HepG2 (cell line): ENCODE results near the gene SP6. TPM values are rescaled to one million over a fixed set of nuclear protein-coding genes. Genes with fewer than 3 reads are reported as not detected.

Experiments
- ATAC-seq: fragments of 200-7000 bp; cut with Tn5 transposase; 3 replicates; pipeline ENCODE4 v1.9.1; 2020; ENCODE audit warnings: mild to moderate bottlenecking, moderate library complexity
- BruUV-seq: library from RNA; stranded (reverse); fragments of 400-500 nt; replicated peaks from 2 replicates; lab custom pipeline; 2021; lab: Mats Ljungman, UMichigan
- CTCF ChIA-PET: fragments of 300-600 bp; formaldehyde crosslinking; extraction: SDS; loops from one replicate; lab custom pipeline; 2021; ENCODE audit warnings: low total read pairs, inconsistent platforms, low intra/inter-chr PET ratio; lab: Yijun Ruan, JAX
- POLR2A ChIA-PET: fragments of 350-600 bp; sonication (Branson Sonifier 250); formaldehyde crosslinking; loops from one replicate; lab custom pipeline; 2020; ENCODE audit warnings: antibody characterized with exemption, inconsistent platforms; lab: Yijun Ruan, JAX
- DNase-seq: peaks from one replicate; pipeline ENCODE4 v3.0.0-alpha.2; 2015; ENCODE audit warnings: low spot score
- FAIRE-seq: peaks from 3 replicates; lab custom pipeline; 2011; peaks lifted over from hg19 to GRCh38; lab: Jason Lieb, UNC
- H2AFZ ChIP-seq: one replicate; pipeline ENCODE4 v1.6.1; 2011; ENCODE audit warnings: low read length, inconsistent platforms
- H3K27ac ChIP-seq: fragments of 300-600 bp; 3 replicates; pipeline ENCODE4 v1.8.0; 2011; ENCODE audit warnings: mixed run types, mild to moderate bottlenecking, mixed read lengths, low read length, inconsistent platforms; ENCODE audit not compliant: insufficient read depth; ENCODE audit errors: extremely low read length
- H3K27me3 ChIP-seq, 2 experiments: fragments of 200-600 bp in 1 of 2; 2 replicates in 1 of 2; 3 replicates in 1 of 2; pipeline versions ENCODE4 v1.6.0 to v1.8.0; 2011; ENCODE audit warnings: low read length in 2 of 2, mild to moderate bottlenecking in 2 of 2, moderate library complexity in 2 of 2, inconsistent platforms in 1 of 2; ENCODE audit not compliant: insufficient read depth in 2 of 2, control insufficient read depth in 1 of 2
- H3K36me3 ChIP-seq, 2 experiments: fragments of 200-600 bp in 1 of 2; replicated peaks in 1 of 2; 2 replicates in 1 of 2; 3 replicates in 1 of 2; pipeline versions ENCODE4 v1.5.1 to v1.8.0; 2011; ENCODE audit warnings: low read length in 2 of 2, inconsistent platforms in 1 of 2; ENCODE audit not compliant: insufficient read depth in 2 of 2, control insufficient read depth in 1 of 2
- H3K4me1 ChIP-seq: 2 replicates; pipeline ENCODE4 v1.5.1; 2012; ENCODE audit warnings: low read length, inconsistent platforms; ENCODE audit not compliant: insufficient read depth
- H3K4me2 ChIP-seq: 2 replicates; pipeline ENCODE4 v1.6.0; 2011; ENCODE audit warnings: low read depth, low read length, inconsistent platforms
- H3K4me3 ChIP-seq, 3 experiments: fragments of 200-600 bp in 1 of 3; sonication (generic), shearing (Covaris generic) in 1 of 3; replicated peaks in 1 of 3; 2 replicates each; pipeline ENCODE4 v1.5.1; 2011 to 2016; ENCODE audit warnings: low read length in 3 of 3, inconsistent platforms in 2 of 3, low read depth in 2 of 3, mild to moderate bottlenecking in 2 of 3, control low read depth in 1 of 3, mixed read lengths in 1 of 3; ENCODE audit not compliant: insufficient read depth in 1 of 3
- H3K79me2 ChIP-seq: one replicate; pipeline ENCODE4 v1.6.1; 2011; ENCODE audit warnings: low read length, inconsistent platforms; ENCODE audit not compliant: insufficient read depth
- H3K9ac ChIP-seq: 2 replicates; pipeline ENCODE4 v1.6.0; 2011; ENCODE audit warnings: mild to moderate bottlenecking, low read depth, low read length, inconsistent platforms; ENCODE audit not compliant: insufficient read depth
- H3K9me3 ChIP-seq: 2 replicates; pipeline ENCODE4 v1.5.1; 2012; ENCODE audit warnings: mild to moderate bottlenecking, low read length
- H4K20me1 ChIP-seq: 2 replicates; pipeline ENCODE4 v1.6.0; 2011; ENCODE audit warnings: inconsistent platforms, mild to moderate bottlenecking, low read length, moderate library complexity; ENCODE audit not compliant: insufficient read depth
- ARNT ChIP-seq: fragments of 450-650 bp; IDR thresholded peaks from 2 replicates; pipeline ENCODE4 v1.6.1; 2017
- CENPT ChIP-seq: sonication (generic); formaldehyde crosslinking; IDR thresholded peaks from 2 replicates; pipeline ENCODE4 v1.8.0; 2022; ENCODE audit warnings: low read depth, mild to moderate bottlenecking, moderate library complexity, missing genetic modification reagents
- DPF2 ChIP-seq: sonication (generic); formaldehyde crosslinking; IDR thresholded peaks from 2 replicates; pipeline ENCODE4 v1.4.0; 2020; ENCODE audit warnings: mild to moderate bottlenecking, low read depth, missing genetic modification reagents, borderline replicate concordance
- GPN1 ChIP-seq: sonication (generic); formaldehyde crosslinking; IDR thresholded peaks from 2 replicates; pipeline ENCODE4 v1.5.1; 2020; ENCODE audit warnings: missing genetic modification reagents, borderline replicate concordance
- PRPF4 ChIP-seq: fragments of 200-400 bp; formaldehyde crosslinking; IDR thresholded peaks from 2 replicates; pipeline ENCODE4 v1.6.1; 2016; ENCODE audit warnings: low read length, low read depth; ENCODE audit not compliant: poor library complexity, severe bottlenecking
- RARG ChIP-seq: sonication (generic); formaldehyde crosslinking; IDR thresholded peaks from 2 replicates; pipeline ENCODE4 v1.4.0; 2020; ENCODE audit warnings: low read depth, mild to moderate bottlenecking, missing genetic modification reagents
- SMYD3 ChIP-seq: sonication (generic); formaldehyde crosslinking; IDR thresholded peaks from 2 replicates; pipeline ENCODE4 v1.8.1; 2023; ENCODE audit warnings: mild to moderate bottlenecking, missing genetic modification reagents
- ZFAT ChIP-seq: sonication (generic); formaldehyde crosslinking; conservative IDR thresholded peaks from 2 replicates; pipeline ENCODE4 v1.8.1; 2023; ENCODE audit warnings: missing genetic modification reagents, inconsistent platforms
- ZNF530 ChIP-seq: sonication (generic); formaldehyde crosslinking; IDR thresholded peaks from 2 replicates; pipeline ENCODE4 v1.5.0; 2020; ENCODE audit warnings: low read depth, mild to moderate bottlenecking, missing genetic modification reagents
- ZNF644 ChIP-seq: IDR thresholded peaks from 2 replicates; pipeline ENCODE4 v1.6.1; 2016; ENCODE audit warnings: low read depth
- WGBS: methylation state at CpG from one replicate; pipeline ENCODE4 v1.1.6; 2017; ENCODE audit warnings: low lambda C conversion rate; 5-methylcytosine and 5-hydroxymethylcytosine counted together
- in situ Hi-C: cut with HindIII; loops from 2 replicates; pipeline ENCODE4 v1.10.0; 2017; ENCODE audit warnings: low pct_unique_long_range_greater_than_20kb; ENCODE audit not compliant: extremely low pct_ligation_motif_present
- intact Hi-C: fragments of 100-400 bp; cut with micrococcal nuclease; formaldehyde crosslinking; loops from one replicate; pipeline ENCODE4 v1.10.0; 2022; ENCODE audit not compliant: unreplicated experiment
- polyA plus RNA-seq, 8 experiments: library from polyadenylated mRNA; depleted of rRNA in 3 of 8; stranded (reverse) in 7 of 8; unstranded in 1 of 8; fragments of >200 nt; fragmentation: Illumina TruSeq in 4 of 8; extraction: Trizol in 4 of 8; gene quantifications; 2 replicates each; pipeline versions ENCODE4 v1.2.1 to v1.2.3, GENCODE V29; 2011 to 2016; ENCODE audit warnings: low read depth in 4 of 8, missing spikeins in 1 of 8, mixed read lengths in 1 of 8; ENCODE audit not compliant: insufficient read depth in 1 of 8
- total RNA-seq, 5 experiments: library from RNA; depleted of rRNA; stranded (reverse); fragments of >200 nt; fragmentation: Illumina TruSeq; extraction: Trizol; gene quantifications; 2 replicates each; pipeline ENCODE4 v1.2.3, GENCODE V29; 2016; ENCODE audit warnings: low read depth in 1 of 5
- TF ChIP-seq, protein P1 (sequence below): sonication (generic); formaldehyde crosslinking; IDR thresholded peaks from 2 replicates; pipeline ENCODE4 v1.5.0; 2020; ENCODE audit warnings: mild to moderate bottlenecking, low read depth, missing genetic modification reagents, borderline replicate concordance
- TF ChIP-seq, protein P2 (sequence below): sonication (generic); formaldehyde crosslinking; IDR thresholded peaks from 2 replicates; pipeline ENCODE4 v1.4.0; 2020; ENCODE audit warnings: missing genetic modification reagents, mild to moderate bottlenecking, borderline replicate concordance
- TF ChIP-seq, protein P3 (sequence below): sonication (generic); formaldehyde crosslinking; IDR thresholded peaks from 2 replicates; pipeline ENCODE4 v1.4.0; 2020; ENCODE audit warnings: missing genetic modification reagents
- TF ChIP-seq, protein P4 (sequence below): sonication (generic); formaldehyde crosslinking; IDR thresholded peaks from 2 replicates; pipeline ENCODE4 v1.4.0; 2020; ENCODE audit warnings: mild to moderate bottlenecking, missing genetic modification reagents

Gene SP6
- total and polyA plus RNA-seq, 2 of the 13 experiments (the other 11 are each of a cell fraction or from before 2014, with no cell fraction given), result 0.07 TPM

DNA sequence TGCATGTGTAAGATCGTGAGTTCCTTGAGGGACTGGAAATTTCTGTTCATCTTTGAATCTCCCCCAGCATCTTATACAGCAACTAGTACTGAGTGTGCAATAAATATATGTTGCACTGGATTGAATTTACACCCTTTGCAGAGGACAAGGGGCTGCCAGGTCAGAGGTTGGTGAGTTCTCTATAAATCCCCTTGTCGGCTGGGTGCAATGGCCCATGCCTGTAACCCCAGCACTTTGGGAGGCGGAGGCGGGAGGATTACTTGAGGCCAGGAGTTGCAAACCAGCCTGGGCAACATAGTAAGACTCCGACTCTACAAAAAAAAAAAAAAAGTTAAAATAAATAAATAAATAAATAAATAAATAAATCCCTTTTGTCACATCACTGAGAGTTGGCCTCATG lies 9.4 kb upstream of the SP6 start (continued):
- TF ChIP-seq, protein P1, sequence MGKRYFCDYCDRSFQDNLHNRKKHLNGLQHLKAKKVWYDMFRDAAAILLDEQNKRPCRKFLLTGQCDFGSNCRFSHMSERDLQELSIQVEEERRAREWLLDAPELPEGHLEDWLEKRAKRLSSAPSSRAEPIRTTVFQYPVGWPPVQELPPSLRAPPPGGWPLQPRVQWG, result no peak
- TF ChIP-seq, protein P2, sequence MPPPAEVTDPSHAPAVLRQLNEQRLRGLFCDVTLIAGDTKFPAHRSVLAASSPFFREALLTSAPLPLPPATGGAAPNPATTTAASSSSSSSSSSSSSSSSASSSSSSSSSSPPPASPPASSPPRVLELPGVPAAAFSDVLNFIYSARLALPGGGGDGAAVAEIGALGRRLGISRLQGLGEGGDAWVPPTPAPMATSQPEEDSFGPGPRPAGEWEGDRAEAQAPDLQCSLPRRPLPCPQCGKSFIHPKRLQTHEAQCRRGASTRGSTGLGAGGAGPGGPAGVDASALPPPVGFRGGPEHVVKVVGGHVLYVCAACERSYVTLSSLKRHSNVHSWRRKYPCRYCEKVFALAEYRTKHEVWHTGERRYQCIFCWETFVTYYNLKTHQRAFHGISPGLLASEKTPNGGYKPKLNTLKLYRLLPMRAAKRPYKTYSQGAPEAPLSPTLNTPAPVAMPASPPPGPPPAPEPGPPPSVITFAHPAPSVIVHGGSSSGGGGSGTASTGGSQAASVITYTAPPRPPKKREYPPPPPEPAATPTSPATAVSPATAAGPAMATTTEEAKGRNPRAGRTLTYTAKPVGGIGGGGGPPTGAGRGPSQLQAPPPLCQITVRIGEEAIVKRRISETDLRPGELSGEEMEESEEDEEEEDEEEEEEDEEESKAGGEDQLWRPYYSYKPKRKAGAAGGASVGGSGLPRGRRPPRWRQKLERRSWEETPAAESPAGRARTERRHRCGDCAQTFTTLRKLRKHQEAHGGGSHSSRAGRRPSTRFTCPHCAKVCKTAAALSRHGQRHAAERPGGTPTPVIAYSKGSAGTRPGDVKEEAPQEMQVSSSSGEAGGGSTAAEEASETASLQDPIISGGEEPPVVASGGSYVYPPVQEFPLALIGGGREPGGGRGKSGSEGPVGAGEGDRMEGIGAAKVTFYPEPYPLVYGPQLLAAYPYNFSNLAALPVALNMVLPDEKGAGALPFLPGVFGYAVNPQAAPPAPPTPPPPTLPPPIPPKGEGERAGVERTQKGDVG, result no peak
- TF ChIP-seq SMYD3 (CRISPR knock-in tag), result no peak
- no peak for TF ChIP-seq PRPF4
- no peak for TF ChIP-seq DPF2 (CRISPR knock-in tag)
- no peak for TF ChIP-seq ARNT
- TF ChIP-seq ZFAT (CRISPR knock-in tag), result no peak
- no peak for TF ChIP-seq RARG (CRISPR knock-in tag)

DNA sequence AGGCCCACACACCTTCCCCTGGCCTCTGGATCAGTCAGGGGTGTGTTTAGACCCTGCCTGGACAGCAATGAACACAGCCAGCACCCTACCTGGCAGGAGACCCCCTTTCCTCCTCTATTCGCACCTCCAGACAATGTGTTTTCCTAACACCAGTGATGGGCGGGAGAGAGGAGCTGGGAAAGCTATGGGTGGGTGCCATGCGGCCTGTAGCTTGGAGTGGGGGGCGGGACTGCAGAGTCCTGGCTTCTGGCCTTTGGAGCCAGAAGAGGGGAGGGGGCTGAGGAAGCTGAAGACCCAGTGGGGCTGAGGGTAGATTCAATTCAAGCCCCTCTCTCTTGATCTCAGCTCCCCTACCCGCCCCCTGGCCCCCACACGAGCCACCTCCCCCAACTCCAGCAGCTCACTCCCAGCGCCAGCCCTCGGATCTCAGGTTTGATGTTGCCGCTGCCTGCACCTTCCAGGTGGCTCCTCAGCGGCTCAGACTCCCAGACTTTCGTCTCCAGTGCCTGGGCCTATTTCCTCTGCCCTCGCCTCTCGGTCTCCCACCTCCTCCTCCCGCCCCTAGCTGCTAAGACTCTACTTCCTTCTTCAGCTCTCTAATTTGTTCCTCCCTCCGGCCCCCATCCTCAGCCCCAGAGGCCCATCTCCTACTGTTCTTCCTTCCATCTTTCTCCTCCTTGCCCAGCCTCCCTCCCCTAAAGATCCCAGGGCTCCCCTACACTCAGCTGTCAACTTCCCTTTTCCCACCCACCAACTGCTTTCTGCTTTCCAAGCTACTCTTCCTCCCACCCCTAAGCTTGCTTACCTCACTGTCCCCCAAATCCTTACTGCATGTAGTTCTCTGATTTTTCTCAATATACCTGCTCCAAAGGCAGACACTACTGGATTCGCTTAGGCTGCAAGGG lies 6.8 kb upstream of the SP6 start:
- no peaks in the 10 kb centered on the region for H3K36me3 ChIP-seq
- in situ Hi-C loops, result no loop called here
- no peak overlapping the region for H2AFZ ChIP-seq
- H3K4me1 ChIP-seq, result peaks cover 11% of the 10 kb centered on the region
- no peak overlapping the region for H3K27ac ChIP-seq
- intact Hi-C loops, result no loop called here
- H3K79me2 ChIP-seq, result no peaks in the 10 kb centered on the region
- WGBS, result 39% methylated on average over 15 of the region's 16 CpGs
- no peak for ATAC-seq
- DNase-seq, result no peak
- ChIA-PET CTCF (no interaction called here), POLR2A (no interaction called here)
- no peak overlapping the region for H3K4me2 ChIP-seq
- no TSS peak for BruUV-seq
- H3K9me3 ChIP-seq, result no peaks in the 10 kb centered on the region
- no peak overlapping the region for H3K9ac ChIP-seq
- no peaks in the 10 kb centered on the region for H4K20me1 ChIP-seq
- no peak overlapping the region for H3K4me3 ChIP-seq
- H3K27me3 ChIP-seq, result peaks cover 10 to 55% of the 10 kb centered on the region in 2 experiments; a peak in 4 of 5 replicates
- no peak for FAIRE-seq
- TF ChIP-seq GPN1 (CRISPR knock-in tag) (no peak), CENPT (no peak), ZNF644 (no peak), ZNF530 (CRISPR knock-in tag) (no peak)
- TF ChIP-seq, protein P3, sequence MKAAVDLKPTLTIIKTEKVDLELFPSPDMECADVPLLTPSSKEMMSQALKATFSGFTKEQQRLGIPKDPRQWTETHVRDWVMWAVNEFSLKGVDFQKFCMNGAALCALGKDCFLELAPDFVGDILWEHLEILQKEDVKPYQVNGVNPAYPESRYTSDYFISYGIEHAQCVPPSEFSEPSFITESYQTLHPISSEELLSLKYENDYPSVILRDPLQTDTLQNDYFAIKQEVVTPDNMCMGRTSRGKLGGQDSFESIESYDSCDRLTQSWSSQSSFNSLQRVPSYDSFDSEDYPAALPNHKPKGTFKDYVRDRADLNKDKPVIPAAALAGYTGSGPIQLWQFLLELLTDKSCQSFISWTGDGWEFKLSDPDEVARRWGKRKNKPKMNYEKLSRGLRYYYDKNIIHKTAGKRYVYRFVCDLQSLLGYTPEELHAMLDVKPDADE (CRISPR knock-in tag), result no peak
- TF ChIP-seq, protein P4, sequence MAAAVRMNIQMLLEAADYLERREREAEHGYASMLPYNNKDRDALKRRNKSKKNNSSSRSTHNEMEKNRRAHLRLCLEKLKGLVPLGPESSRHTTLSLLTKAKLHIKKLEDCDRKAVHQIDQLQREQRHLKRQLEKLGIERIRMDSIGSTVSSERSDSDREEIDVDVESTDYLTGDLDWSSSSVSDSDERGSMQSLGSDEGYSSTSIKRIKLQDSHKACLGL (CRISPR knock-in tag), result no peak
